ENCODE data around the gene GIPC3.

GRCh38 chr19:3622224-3622623, 36.9 kb downstream of the GIPC3 start:
- TF ChIP-seq ZNF558 (tag by site-specific recombination; IDR thresholded peaks at IDR 0.05) (no peak), CTCF (tag by site-specific recombination; IDR thresholded peaks at IDR 0.05) (no peak)
